BLaER1 (cell line): Measurements from ENCODE around the gene NRG3.

Experiments used
- H3K27ac ChIP-seq: shearing (Covaris generic); formaldehyde crosslinking; 2 replicates; pipeline ENCODE4 v1.8.1; 2022
- H3K27me3 ChIP-seq: shearing (Covaris generic); formaldehyde crosslinking; 2 replicates; pipeline ENCODE4 v1.8.1; 2022
- H3K36me3 ChIP-seq: shearing (Covaris generic); formaldehyde crosslinking; 2 replicates; pipeline ENCODE4 v1.8.1; 2022
- H3K4me1 ChIP-seq: shearing (Covaris generic); formaldehyde crosslinking; 2 replicates; pipeline ENCODE4 v1.8.1; 2022
- H3K4me2 ChIP-seq: shearing (Covaris generic); formaldehyde crosslinking; 2 replicates; pipeline ENCODE4 v1.8.1; 2022
- H3K4me3 ChIP-seq: shearing (Covaris generic); formaldehyde crosslinking; 2 replicates; pipeline ENCODE4 v1.8.1; 2022
- H3K9ac ChIP-seq: shearing (Covaris generic); formaldehyde crosslinking; 2 replicates; pipeline ENCODE4 v1.8.1; 2022
- H3K9me3 ChIP-seq: shearing (Covaris generic); formaldehyde crosslinking; 2 replicates; pipeline ENCODE4 v1.8.1; 2022
- H4K20me1 ChIP-seq: shearing (Covaris generic); formaldehyde crosslinking; 2 replicates; pipeline ENCODE4 v1.8.1; 2022
- Cebpa-rat ChIP-seq: shearing (Covaris generic); IDR thresholded peaks from 2 replicates; pipeline ENCODE4 v1.8.1; 2022

Gene NRG3

DNA sequence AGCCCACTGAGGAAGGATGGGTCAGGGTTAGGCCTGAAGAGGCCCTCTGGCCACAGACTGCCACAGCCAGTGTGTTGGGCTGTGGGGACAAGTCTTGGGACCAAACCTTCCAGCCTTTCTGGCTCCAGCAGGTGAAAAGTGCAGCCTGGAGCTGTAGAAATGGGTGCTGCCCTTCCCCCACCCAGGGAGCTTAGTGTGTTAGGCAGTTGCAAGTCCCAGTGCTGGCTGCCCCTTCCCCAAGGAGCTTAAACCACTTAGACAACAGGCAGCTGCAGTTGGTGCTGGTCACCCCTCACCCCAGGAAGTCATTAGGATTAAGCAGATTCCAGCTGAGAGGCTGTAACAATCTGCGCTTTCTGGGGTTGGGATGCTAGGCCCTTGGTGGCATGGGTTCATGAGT, 563.3 kb downstream of the NRG3 start:
- Histone ChIP-seq H4K20me1 (no peaks in the 10 kb centered on the region), H3K9me3 (peaks cover 54% of the 10 kb centered on the region), H3K9ac (peak overlapping the region; percentile 45; the same call in 1 of the 2 replicates), H3K27me3 (no peaks in the 10 kb centered on the region), H3K27ac (peak overlapping the region; percentile 82), H3K4me3 (peak overlapping the region; percentile 31; the same call in 1 of the 2 replicates), H3K4me2 (peak overlapping the region; percentile 86), H3K36me3 (no peaks in the 10 kb centered on the region; the same call in 1 of the 2 replicates), H3K4me1 (peaks cover 21% of the 10 kb centered on the region)
- TF ChIP-seq Cebpa-rat = no peak

GRCh38 chr10:82440775-82441174, 565.8 kb downstream of the NRG3 start:
- peaks cover 21% of the 10 kb centered on the region for H3K4me1 ChIP-seq
- H3K4me3 ChIP-seq = no peak overlapping the region
- H3K27me3 ChIP-seq = no peaks in the 10 kb centered on the region
- H3K4me2 ChIP-seq = no peak overlapping the region
- H3K9me3 ChIP-seq = peaks cover 29% of the 10 kb centered on the region
- H3K27ac ChIP-seq = no peak overlapping the region
- H4K20me1 ChIP-seq = no peaks in the 10 kb centered on the region
- H3K9ac ChIP-seq = no peak overlapping the region
- H3K36me3 ChIP-seq = no peaks in the 10 kb centered on the region; the same call in 1 of the 2 replicates
- TF ChIP-seq Cebpa-rat = no peak

DNA sequence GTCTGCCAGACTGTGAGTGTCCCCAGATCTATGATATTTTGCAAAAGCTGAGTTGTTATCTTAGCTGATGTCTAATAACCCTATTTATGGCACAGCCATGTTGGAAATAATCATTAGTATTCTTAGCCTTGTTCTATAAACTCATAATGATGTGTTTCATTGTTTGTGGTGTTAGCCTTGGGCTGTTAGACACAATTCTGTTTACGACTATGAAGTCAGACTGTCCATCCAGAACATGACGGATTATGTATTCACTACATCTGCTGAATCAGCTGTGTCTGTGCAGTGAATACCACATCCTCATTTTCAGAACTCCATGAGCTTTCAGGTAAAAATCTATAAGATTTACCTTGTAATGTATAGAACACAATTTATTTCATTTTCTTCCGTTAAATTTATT, 577.1 kb downstream of the NRG3 start:
- Histone ChIP-seq H3K4me1 (peaks cover 10% of the 10 kb centered on the region; the same call in 1 of the 2 replicates), H3K27ac (no peak overlapping the region), H3K36me3 (no peaks in the 10 kb centered on the region), H3K9ac (no peak overlapping the region), H3K4me3 (no peak overlapping the region), H4K20me1 (no peaks in the 10 kb centered on the region), H3K9me3 (no peaks in the 10 kb centered on the region), H3K4me2 (no peak overlapping the region), H3K27me3 (no peaks in the 10 kb centered on the region)
- no peak for TF ChIP-seq Cebpa-rat

- Histone ChIP-seq H3K4me2 (no peak overlapping the region), H3K4me1 (peaks cover 10% of the 10 kb centered on the region; the same call in 1 of the 2 replicates), H3K27ac (no peak overlapping the region), H3K36me3 (peaks cover 5% of the 10 kb centered on the region; the same call in 1 of the 2 replicates), H3K9ac (no peak overlapping the region), H3K9me3 (no peaks in the 10 kb centered on the region), H3K27me3 (no peaks in the 10 kb centered on the region), H4K20me1 (no peaks in the 10 kb centered on the region), H3K4me3 (no peak overlapping the region)
- TF ChIP-seq Cebpa-rat = no peak
These were observed 577.7 kb downstream of the NRG3 start for GRCh38 chr10:82452676-82453075.

DNA sequence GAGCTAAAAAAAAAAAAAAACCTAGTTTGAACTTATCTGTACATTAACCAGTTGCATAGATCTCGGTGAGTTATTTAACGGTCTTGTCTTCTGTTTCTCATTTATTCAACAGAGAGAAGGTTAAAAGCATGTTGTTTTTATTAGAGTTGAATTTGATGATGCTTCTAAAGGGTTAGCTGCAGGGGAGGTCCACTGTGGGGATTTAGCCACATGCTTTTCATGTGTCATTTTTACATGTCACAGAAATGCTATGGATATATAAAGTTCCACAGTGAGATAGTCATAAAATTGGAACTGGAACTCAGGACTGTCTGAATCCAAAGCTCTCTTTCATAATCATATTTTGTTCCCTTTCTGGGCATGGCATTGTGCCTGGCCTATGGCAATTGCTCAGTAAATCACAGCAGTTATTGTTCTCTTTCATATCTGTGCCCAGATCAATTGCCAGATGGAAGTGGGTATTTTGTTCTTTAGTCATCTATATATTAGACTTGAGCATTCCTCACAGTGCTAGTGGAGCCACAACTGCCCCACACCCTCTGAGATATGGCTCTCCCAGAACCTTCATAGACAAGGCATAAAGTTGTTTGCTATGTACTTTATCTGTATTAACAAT, 578.8 kb downstream of the NRG3 start:
- no peak for TF ChIP-seq Cebpa-rat
- H3K9ac ChIP-seq = no peak overlapping the region
- H3K4me3 ChIP-seq = no peak overlapping the region
- peaks cover 10% of the 10 kb centered on the region; the same call in 1 of the 2 replicates for H3K4me1 ChIP-seq
- no peaks in the 10 kb centered on the region for H4K20me1 ChIP-seq
- no peak overlapping the region for H3K27ac ChIP-seq
- H3K36me3 ChIP-seq = peaks cover 6% of the 10 kb centered on the region; the same call in 1 of the 2 replicates
- no peaks in the 10 kb centered on the region for H3K9me3 ChIP-seq
- H3K4me2 ChIP-seq = no peak overlapping the region
- no peaks in the 10 kb centered on the region for H3K27me3 ChIP-seq

GRCh38 chr10:82462910-82463551, 588.0 kb downstream of the NRG3 start:
- Histone ChIP-seq H3K9me3 (no peaks in the 10 kb centered on the region), H3K4me3 (no peak overlapping the region), H3K27me3 (no peaks in the 10 kb centered on the region), H3K36me3 (peaks cover 9% of the 10 kb centered on the region; the same call in 1 of the 2 replicates), H3K27ac (no peak overlapping the region), H4K20me1 (no peaks in the 10 kb centered on the region), H3K4me1 (peaks cover 28% of the 10 kb centered on the region; the same call in 1 of the 2 replicates), H3K9ac (no peak overlapping the region), H3K4me2 (no peak overlapping the region)
- TF ChIP-seq Cebpa-rat = no peak

DNA sequence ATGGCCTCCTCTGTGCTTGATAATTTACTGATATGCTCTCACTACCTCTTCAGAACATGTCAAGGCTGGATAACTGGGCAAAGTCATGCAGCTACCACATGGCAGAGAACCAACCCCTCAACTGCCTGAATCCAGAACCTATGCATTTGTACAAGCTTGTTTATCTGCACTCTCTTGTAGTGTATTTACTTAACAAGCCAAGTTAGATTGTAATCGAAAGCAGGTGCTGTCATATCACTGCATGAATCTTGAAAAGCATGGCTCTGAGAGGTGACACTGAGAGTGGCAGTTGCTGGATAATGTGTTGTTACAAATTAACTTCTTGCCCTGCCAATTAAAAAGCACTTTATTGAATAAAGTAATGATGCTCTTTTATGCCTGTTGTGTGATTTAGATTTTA, 588.6 kb downstream of the NRG3 start:
- H3K9me3 ChIP-seq = no peaks in the 10 kb centered on the region
- TF ChIP-seq Cebpa-rat = no peak
- H3K27me3 ChIP-seq = no peaks in the 10 kb centered on the region
- no peak overlapping the region for H3K4me2 ChIP-seq
- no peak overlapping the region for H3K9ac ChIP-seq
- no peaks in the 10 kb centered on the region for H4K20me1 ChIP-seq
- H3K27ac ChIP-seq = no peak overlapping the region
- peaks cover 9% of the 10 kb centered on the region; the same call in 1 of the 2 replicates for H3K36me3 ChIP-seq
- H3K4me3 ChIP-seq = no peak overlapping the region
- H3K4me1 ChIP-seq = peaks cover 34% of the 10 kb centered on the region; the same call in 1 of the 2 replicates

- no peak overlapping the region for H3K4me3 ChIP-seq
- H3K27me3 ChIP-seq = no peaks in the 10 kb centered on the region
- no peaks in the 10 kb centered on the region for H3K9me3 ChIP-seq
- H3K36me3 ChIP-seq = peaks cover 9% of the 10 kb centered on the region; the same call in 1 of the 2 replicates
- no peak overlapping the region for H3K9ac ChIP-seq
- no peak for TF ChIP-seq Cebpa-rat
- H3K27ac ChIP-seq = no peak overlapping the region
- H4K20me1 ChIP-seq = no peaks in the 10 kb centered on the region
- peak overlapping the region; percentile 7; the same call in 1 of the 2 replicates for H3K4me2 ChIP-seq
- peaks cover 34% of the 10 kb centered on the region; the same call in 1 of the 2 replicates for H3K4me1 ChIP-seq
These were observed 589.3 kb downstream of the NRG3 start for GRCh38 chr10:82464191-82464818.

GRCh38 chr10:82464966-82465365, 590.0 kb downstream of the NRG3 start:
- Histone ChIP-seq H3K4me3 (no peak overlapping the region), H3K4me1 (peaks cover 34% of the 10 kb centered on the region; the same call in 1 of the 2 replicates), H3K36me3 (peaks cover 9% of the 10 kb centered on the region; the same call in 1 of the 2 replicates), H3K27me3 (no peaks in the 10 kb centered on the region), H3K9me3 (no peaks in the 10 kb centered on the region), H3K27ac (no peak overlapping the region), H4K20me1 (no peaks in the 10 kb centered on the region), H3K9ac (no peak overlapping the region), H3K4me2 (0 out of 2 replicates have a peak overlapping the region, but pooled peaks have one; percentile 7)
- no peak for TF ChIP-seq Cebpa-rat
